Endothelial cell (in vitro differentiated cells): ENCODE results near the gene GPX5. TPM values are rescaled to one million over a fixed set of nuclear protein-coding genes. Genes with fewer than 3 reads are reported as not detected.
A peak's percentile ranks its signal among the peaks of the same experiment; 100 is the strongest.

Experiments
- DNase-seq: peaks from one replicate; pipeline ENCODE4 v3.0.0; 2021; ENCODE audit warnings: low spot score
- H3K27ac Mint-ChIP-seq: one replicate; pipeline ENCODE4 v1.8.0; 2021; ENCODE audit warnings: mixed read lengths, inconsistent platforms; ENCODE audit not compliant: unreplicated experiment
- H3K27me3 Mint-ChIP-seq: one replicate; pipeline ENCODE4 v1.8.0; 2021; ENCODE audit warnings: mild to moderate bottlenecking, moderate library complexity, mixed read lengths, inconsistent platforms; ENCODE audit not compliant: unreplicated experiment
- H3K36me3 Mint-ChIP-seq: one replicate; pipeline ENCODE4 v1.8.0; 2021; ENCODE audit warnings: mild to moderate bottlenecking, low read depth, mixed read lengths, inconsistent platforms; ENCODE audit not compliant: unreplicated experiment
- H3K4me1 Mint-ChIP-seq: one replicate; pipeline ENCODE4 v1.8.0; 2021; ENCODE audit warnings: mild to moderate bottlenecking, mixed read lengths, inconsistent platforms; ENCODE audit not compliant: unreplicated experiment
- H3K4me3 Mint-ChIP-seq: one replicate; pipeline ENCODE4 v1.8.0; 2021; ENCODE audit warnings: mild to moderate bottlenecking, mixed read lengths, inconsistent platforms; ENCODE audit not compliant: unreplicated experiment
- H3K9me3 Mint-ChIP-seq: one replicate; pipeline ENCODE4 v1.8.0; 2021; ENCODE audit warnings: mixed read lengths, inconsistent platforms; ENCODE audit not compliant: unreplicated experiment
- CTCF ChIP-seq: fragments of 200-600 bp; sonication (generic); IDR thresholded peaks from one replicate; pipeline ENCODE4 v1.5.0; 2021; ENCODE audit warnings: antibody characterized with exemption; ENCODE audit not compliant: unreplicated experiment
- long read RNA-seq: library from polyadenylated mRNA; unstranded; transcript quantifications from one replicate; pipeline ENCODE4 v2.0.0, GENCODE V29; 2020; ENCODE audit not compliant: unreplicated experiment
- total RNA-seq: library from RNA; stranded (reverse); fragmentation: NEBNext Ultra II Directional; extraction: Animal tissue kit (Norgen Biotek cat#: 25700); gene quantifications from one replicate; pipeline ENCODE4 v1.2.1, GENCODE V29; 2021; ENCODE audit not compliant: unreplicated experiment

Gene GPX5
- total RNA-seq, result not detected
- long read RNA-seq, result 0 reads

- H3K27me3 Mint-ChIP-seq, result no peaks in the 10 kb centered on the region
- peaks cover 10% of the 10 kb centered on the region for H3K4me1 Mint-ChIP-seq
- H3K27ac Mint-ChIP-seq, result no peak within 1 kb of the TSS
- no peaks in the 10 kb centered on the region for H3K9me3 Mint-ChIP-seq
- no peaks in the 10 kb centered on the region for H3K36me3 Mint-ChIP-seq
- no peak within 1 kb of the TSS for H3K4me3 Mint-ChIP-seq
- DNase-seq, result no peak
- TF ChIP-seq CTCF, result no peak
Observed at GRCh38 chr6:28525496-28526039, at the start of gene GPX5. GPX5 (plus strand) TSS chr6:28525881; CDS start chr6:28526014, 133 bp downstream.

- no peak for DNase-seq
- H3K4me3 Mint-ChIP-seq, result peak overlapping the region; percentile 27
- no peaks in the 10 kb centered on the region for H3K9me3 Mint-ChIP-seq
- H3K36me3 Mint-ChIP-seq, result no peaks in the 10 kb centered on the region
- H3K4me1 Mint-ChIP-seq, result peaks cover 8% of the 10 kb centered on the region
- H3K27me3 Mint-ChIP-seq, result no peaks in the 10 kb centered on the region
- TF ChIP-seq CTCF, result no peak
- no peak overlapping the region for H3K27ac Mint-ChIP-seq
Observed at GRCh38 chr6:28478518-28478917, 47.2 kb upstream of the GPX5 start.

- no peak for DNase-seq
- Mint-ChIP-seq H3K27me3 (no peaks in the 10 kb centered on the region), H3K27ac (no peak overlapping the region), H3K36me3 (no peaks in the 10 kb centered on the region), H3K9me3 (no peaks in the 10 kb centered on the region), H3K4me1 (peaks cover 2% of the 10 kb centered on the region), H3K4me3 (no peak overlapping the region)
- no peak for TF ChIP-seq CTCF
Observed at GRCh38 chr6:28480253-28480932, 45.3 kb upstream of the GPX5 start.

- H3K4me1 Mint-ChIP-seq, result peaks cover 9% of the 10 kb centered on the region
- H3K27me3 Mint-ChIP-seq, result peaks cover 8% of the 10 kb centered on the region
- H3K4me3 Mint-ChIP-seq, result no peak overlapping the region
- no peak overlapping the region for H3K27ac Mint-ChIP-seq
- TF ChIP-seq CTCF, result no peak
- no peak for DNase-seq
- H3K36me3 Mint-ChIP-seq, result no peaks in the 10 kb centered on the region
- H3K9me3 Mint-ChIP-seq, result no peaks in the 10 kb centered on the region
Observed at GRCh38 chr6:28485482-28485881, 40.2 kb upstream of the GPX5 start.

- Mint-ChIP-seq H3K9me3 (no peaks in the 10 kb centered on the region), H3K36me3 (no peaks in the 10 kb centered on the region), H3K4me3 (no peak overlapping the region), H3K27ac (no peak overlapping the region), H3K27me3 (peaks cover 8% of the 10 kb centered on the region), H3K4me1 (peaks cover 13% of the 10 kb centered on the region)
- no peak for DNase-seq
- no peak for TF ChIP-seq CTCF
Observed at GRCh38 chr6:28486533-28486932, 39.1 kb upstream of the GPX5 start.
